Brain pericyte (primary cell): ENCODE results near the gene GNAT1.

Source experiments
- DNase-seq: peaks from one replicate; pipeline ENCODE4 v3.0.0-alpha.2; 2012; ENCODE audit warnings: low read depth, low spot score

The GNAT1 gene

GRCh38 chr3:50190936-50191660, at the start of gene GNAT1:
TSS of gene GNAT1 (plus strand) at chr3:50191610. CDS start at chr3:50191726, 116 bp downstream.
- DNase-seq: no peak

- no peak for DNase-seq
Observed at GRCh38 chr3:50146316-50146901, 45.0 kb upstream of the GNAT1 start.

- no peak for DNase-seq
Observed at GRCh38 chr3:50147016-50147415, 44.4 kb upstream of the GNAT1 start.

GRCh38 chr3:50147447-50147846, 44.0 kb upstream of the GNAT1 start:
- DNase-seq: no peak

GRCh38 chr3:50147861-50148260, 43.5 kb upstream of the GNAT1 start:
- no peak for DNase-seq

- DNase-seq: no peak
Observed at GRCh38 chr3:50150404-50150750, 41.0 kb upstream of the GNAT1 start.

GRCh38 chr3:50150863-50151686, 40.3 kb upstream of the GNAT1 start:
- no peak for DNase-seq

GRCh38 chr3:50151728-50152127, 39.7 kb upstream of the GNAT1 start:
- DNase-seq: no peak

GRCh38 chr3:50153782-50154475, 37.5 kb upstream of the GNAT1 start:
- DNase-seq: no peak

- no peak for DNase-seq
Observed at GRCh38 chr3:50154476-50154839, 37.0 kb upstream of the GNAT1 start.

GRCh38 chr3:50154840-50155490, 36.4 kb upstream of the GNAT1 start, which contains the start of gene SEMA3F:
TSS of gene SEMA3F (plus strand) at chr3:50155324. CDS start at chr3:50159623, 4,299 bp downstream.
- no peak for DNase-seq

- no peak for DNase-seq
Observed at GRCh38 chr3:50155491-50155878, 35.9 kb upstream of the GNAT1 start.

- DNase-seq: no peak
Observed at GRCh38 chr3:50155891-50156290, 35.5 kb upstream of the GNAT1 start.

- DNase-seq: no peak
Observed at GRCh38 chr3:50156549-50157493, 34.6 kb upstream of the GNAT1 start.

- DNase-seq: no peak
Observed at GRCh38 chr3:50157827-50158529, 33.4 kb upstream of the GNAT1 start.

- no peak for DNase-seq
Observed at GRCh38 chr3:50158530-50159146, 32.8 kb upstream of the GNAT1 start.

GRCh38 chr3:50160561-50160983, 30.8 kb upstream of the GNAT1 start:
- DNase-seq: no peak

- no peak for DNase-seq
Observed at GRCh38 chr3:50161320-50161719, 30.1 kb upstream of the GNAT1 start.
